ENCODE measurements around the gene NHSL2. TPM values are rescaled to one million over a fixed set of nuclear protein-coding genes. Genes with fewer than 3 reads are reported as not detected.
"Not testable (repeated sequence)": the region's sequence is repeated elsewhere in the genome, so short reads cannot be mapped to it uniquely, and the experiment has no call there.

NHSL2 gene
- total RNA-seq, 1 experiment from 2014 or later = 0.02 TPM

GRCh38 chrX:72042852-72043248, 132.2 kb downstream of the NHSL2 start:
- Histone ChIP-seq H3K27me3 (no peaks in the 10 kb centered on the region), H3K4me3 (no peak overlapping the region), H3K9me3 (replicated peaks) (no peaks in the 10 kb centered on the region), H3K4me1 (peaks cover 12% of the 10 kb centered on the region; the same call in 1 of the 2 replicates), H3K36me3 (no peaks in the 10 kb centered on the region), H3K27ac (no peak overlapping the region)
- no peak for DNase-seq

GRCh38 chrX:72043636-72044035, 133.0 kb downstream of the NHSL2 start:
- H3K27me3 ChIP-seq = no peaks in the 10 kb centered on the region

GRCh38 chrX:72045141-72045540, 134.5 kb downstream of the NHSL2 start:
- H3K36me3 ChIP-seq = no peaks in the 10 kb centered on the region
- H3K4me3 ChIP-seq = no peak overlapping the region
- H3K27ac ChIP-seq = no peak overlapping the region
- H3K9me3 ChIP-seq (replicated peaks) = no peaks in the 10 kb centered on the region
- DNase-seq = no peak
- H3K27me3 ChIP-seq = no peaks in the 10 kb centered on the region
- H3K4me1 ChIP-seq = peaks cover 12% of the 10 kb centered on the region; the same call in 1 of the 2 replicates

More at GRCh38 chrX:72043636-72044035, 133.0 kb downstream of the NHSL2 start:
- Histone ChIP-seq H3K4me1 (peaks cover 12% of the 10 kb centered on the region; the same call in 1 of the 2 replicates), H3K9me3 (replicated peaks) (no peaks in the 10 kb centered on the region), H3K36me3 (no peaks in the 10 kb centered on the region), H3K27ac (no peak overlapping the region), H3K4me3 (no peak overlapping the region)
- DNase-seq = no peak

- Histone ChIP-seq H3K27me3 (no peaks in the 10 kb centered on the region), H3K27ac (no peak overlapping the region), H3K4me1 (peaks cover 12% of the 10 kb centered on the region; the same call in 1 of the 2 replicates), H3K9me3 (replicated peaks) (no peaks in the 10 kb centered on the region), H3K36me3 (no peaks in the 10 kb centered on the region), H3K4me3 (no peak overlapping the region)
- no peak for DNase-seq
Observed at GRCh38 chrX:72045552-72046277, 135.1 kb downstream of the NHSL2 start.

GRCh38 chrX:72046447-72046846, 135.8 kb downstream of the NHSL2 start:
- no peak for DNase-seq
- peaks cover 10% of the 10 kb centered on the region; the same call in 1 of the 2 replicates for H3K4me1 ChIP-seq
- no peaks in the 10 kb centered on the region for H3K27me3 ChIP-seq
- H3K36me3 ChIP-seq = no peaks in the 10 kb centered on the region
- no peaks in the 10 kb centered on the region for H3K9me3 ChIP-seq (replicated peaks)
- no peak overlapping the region for H3K4me3 ChIP-seq
- H3K27ac ChIP-seq = no peak overlapping the region

- no peaks in the 10 kb centered on the region for H3K36me3 ChIP-seq
- no peaks in the 10 kb centered on the region for H3K4me1 ChIP-seq
- no peak overlapping the region for H3K27ac ChIP-seq
- no peaks in the 10 kb centered on the region for H3K9me3 ChIP-seq (replicated peaks)
- H3K27me3 ChIP-seq = no peaks in the 10 kb centered on the region
- H3K4me3 ChIP-seq = no peak overlapping the region
- no peak for DNase-seq
Observed at GRCh38 chrX:72048510-72049455, 138.1 kb downstream of the NHSL2 start.

GRCh38 chrX:72050011-72050410, 139.4 kb downstream of the NHSL2 start:
- H3K27me3 ChIP-seq = no peaks in the 10 kb centered on the region
- no peak for DNase-seq

GRCh38 chrX:72051589-72051988, 140.9 kb downstream of the NHSL2 start:
- H3K27ac ChIP-seq = no peak overlapping the region
- H3K27me3 ChIP-seq = no peaks in the 10 kb centered on the region
- no peak overlapping the region for H3K4me3 ChIP-seq
- DNase-seq = no peak
- H3K9me3 ChIP-seq (replicated peaks) = no peaks in the 10 kb centered on the region
- no peaks in the 10 kb centered on the region for H3K4me1 ChIP-seq
- no peaks in the 10 kb centered on the region for H3K36me3 ChIP-seq

More at GRCh38 chrX:72050011-72050410, 139.4 kb downstream of the NHSL2 start:
- Histone ChIP-seq H3K4me1 (no peaks in the 10 kb centered on the region), H3K36me3 (no peaks in the 10 kb centered on the region), H3K27ac (no peak overlapping the region), H3K9me3 (replicated peaks) (no peaks in the 10 kb centered on the region), H3K4me3 (no peak overlapping the region)

GRCh38 chrX:72052415-72053090, 141.9 kb downstream of the NHSL2 start:
- H3K27ac ChIP-seq = no peak overlapping the region
- no peak overlapping the region for H3K4me3 ChIP-seq
- H3K9me3 ChIP-seq (replicated peaks) = no peaks in the 10 kb centered on the region
- no peaks in the 10 kb centered on the region for H3K36me3 ChIP-seq
- H3K4me1 ChIP-seq = no peaks in the 10 kb centered on the region
- no peak for DNase-seq
- H3K27me3 ChIP-seq = no peaks in the 10 kb centered on the region

- Histone ChIP-seq H3K27ac (no peak overlapping the region), H3K36me3 (no peaks in the 10 kb centered on the region), H3K27me3 (no peaks in the 10 kb centered on the region), H3K4me3 (no peak overlapping the region), H3K4me1 (no peaks in the 10 kb centered on the region), H3K9me3 (replicated peaks) (no peaks in the 10 kb centered on the region)
- no peak for DNase-seq
Observed at GRCh38 chrX:72053508-72053907, 142.9 kb downstream of the NHSL2 start.

GRCh38 chrX:72054779-72055489, 144.3 kb downstream of the NHSL2 start:
- no peak overlapping the region for H3K27ac ChIP-seq
- no peaks in the 10 kb centered on the region for H3K27me3 ChIP-seq
- DNase-seq = no peak
- no peaks in the 10 kb centered on the region for H3K4me1 ChIP-seq
- H3K9me3 ChIP-seq (replicated peaks) = no peaks in the 10 kb centered on the region
- no peaks in the 10 kb centered on the region for H3K36me3 ChIP-seq
- H3K4me3 ChIP-seq = no peak overlapping the region

GRCh38 chrX:72057331-72057730, 146.7 kb downstream of the NHSL2 start:
- Histone ChIP-seq H3K4me3 (no peak overlapping the region), H3K27ac (no peak overlapping the region), H3K27me3 (no peaks in the 10 kb centered on the region), H3K9me3 (replicated peaks) (no peaks in the 10 kb centered on the region), H3K4me1 (no peaks in the 10 kb centered on the region), H3K36me3 (no peaks in the 10 kb centered on the region)
- DNase-seq = no peak

- no peak overlapping the region for H3K27ac ChIP-seq
- no peaks in the 10 kb centered on the region for H3K36me3 ChIP-seq
- H3K4me3 ChIP-seq = no peak overlapping the region
- no peak for DNase-seq
- H3K4me1 ChIP-seq = no peaks in the 10 kb centered on the region
- H3K9me3 ChIP-seq (replicated peaks) = no peaks in the 10 kb centered on the region
- no peaks in the 10 kb centered on the region for H3K27me3 ChIP-seq
Observed at GRCh38 chrX:72057849-72058248, 147.2 kb downstream of the NHSL2 start.

- not testable (repeated sequence) for DNase-seq; H3K4me1 ChIP-seq; H3K36me3 ChIP-seq; H3K27ac ChIP-seq; H3K9me3 ChIP-seq (replicated peaks); H3K27me3 ChIP-seq; H3K4me3 ChIP-seq
Observed at GRCh38 chrX:72058346-72058745, 147.7 kb downstream of the NHSL2 start.
